Keratinocyte (primary cell): ENCODE data around the gene IRX4. TPM values are rescaled to one million over a fixed set of nuclear protein-coding genes. Genes with fewer than 3 reads are reported as not detected.

Source experiments
- DNase-seq: peaks from one replicate; pipeline ENCODE4 v3.0.0-alpha.2; 2011; ENCODE audit warnings: low read depth, missing footprints, low spot score
- FAIRE-seq: peaks from 2 replicates; lab custom pipeline; 2011; peaks lifted over from hg19 to GRCh38; lab: Jason Lieb, UNC
- H2AFZ ChIP-seq: 2 replicates; pipeline ENCODE4 v1.6.0; 2012; ENCODE audit warnings: low read length, control low read depth, inconsistent platforms; ENCODE audit not compliant: control insufficient read depth
- H3K27ac ChIP-seq: 2 replicates; pipeline ENCODE4 v1.5.1; 2011; ENCODE audit warnings: low read length; ENCODE audit not compliant: control insufficient read depth, insufficient read depth
- H3K27me3 ChIP-seq: 3 replicates; pipeline ENCODE4 v1.6.0; 2011; ENCODE audit warnings: low read length; ENCODE audit not compliant: control insufficient read depth, insufficient read depth; ENCODE audit errors: extremely low read depth
- H3K36me3 ChIP-seq, 2 experiments: 2 replicates in 1 of 2; 3 replicates in 1 of 2; pipeline ENCODE4 v1.5.1; 2011; ENCODE audit warnings: low read length in 2 of 2, mild to moderate bottlenecking in 1 of 2; ENCODE audit not compliant: control insufficient read depth in 2 of 2, insufficient read depth in 2 of 2; ENCODE audit errors: extremely low read depth in 1 of 2
- H3K4me1 ChIP-seq: 3 replicates; pipeline ENCODE4 v1.5.1; 2011; ENCODE audit warnings: low read length; ENCODE audit not compliant: control insufficient read depth, insufficient read depth; ENCODE audit errors: extremely low read depth
- H3K4me2 ChIP-seq: 3 replicates; pipeline ENCODE4 v1.6.0; 2011; ENCODE audit warnings: low read depth, low read length; ENCODE audit not compliant: control insufficient read depth, insufficient read depth; ENCODE audit errors: extremely low read depth
- H3K4me3 ChIP-seq, 3 experiments: fragments of 200-600 bp in 1 of 3; sonication (generic) in 1 of 3; 2 replicates in 2 of 3; 3 replicates in 1 of 3; pipeline ENCODE4 v1.5.1; 2011 to 2016; ENCODE audit warnings: low read length in 3 of 3, mild to moderate bottlenecking in 3 of 3, control low read depth in 2 of 3, inconsistent platforms in 1 of 3, low read depth in 1 of 3, mixed read lengths in 1 of 3, mixed run types in 1 of 3, moderate library complexity in 1 of 3; ENCODE audit not compliant: control insufficient read depth in 2 of 3, insufficient read depth in 2 of 3; ENCODE audit errors: extremely low read depth in 1 of 3
- H3K79me2 ChIP-seq: 2 replicates; pipeline ENCODE4 v1.6.0; 2012; ENCODE audit warnings: low read length; ENCODE audit not compliant: control insufficient read depth, insufficient read depth
- H3K9ac ChIP-seq: 3 replicates; pipeline ENCODE4 v1.6.0; 2011; ENCODE audit warnings: low read length; ENCODE audit not compliant: control insufficient read depth, insufficient read depth; ENCODE audit errors: extremely low read depth
- H3K9me1 ChIP-seq: 3 replicates; pipeline ENCODE4 v1.6.0; 2011; ENCODE audit warnings: low read length; ENCODE audit not compliant: control insufficient read depth, insufficient read depth; ENCODE audit errors: extremely low read depth
- H3K9me3 ChIP-seq: 2 replicates; pipeline ENCODE4 v1.5.1; 2012; ENCODE audit warnings: low read depth, low read length; ENCODE audit not compliant: control insufficient read depth
- H4K20me1 ChIP-seq: 3 replicates; pipeline ENCODE4 v1.6.0; 2011; ENCODE audit warnings: low read length; ENCODE audit not compliant: control insufficient read depth, insufficient read depth; ENCODE audit errors: extremely low read depth
- CTCF ChIP-seq, 3 experiments: IDR thresholded peaks in 1 of 3; conservative IDR thresholded peaks in 1 of 3; optimal IDR thresholded peaks in 1 of 3; 2 replicates in 2 of 3; 3 replicates in 1 of 3; pipeline versions ENCODE3 to v1.5.1; 2011; ENCODE audit warnings: low read length in 3 of 3, mild to moderate bottlenecking in 3 of 3, moderate library complexity in 2 of 3, control low read depth in 1 of 3, inconsistent platforms in 1 of 3; ENCODE audit not compliant: insufficient read depth in 2 of 3; ENCODE audit errors: extremely low read depth in 1 of 3
- EZH2 ChIP-seq: IDR thresholded peaks from one replicate; pipeline ENCODE4 v1.6.1; 2012; ENCODE audit warnings: inconsistent platforms, mild to moderate bottlenecking, low read length, moderate library complexity
- dilution Hi-C: fragments of 300-500 bp; cut with MboI; formaldehyde crosslinking; loops from one replicate; pipeline ENCODE4 v1.7.0; 2020; ENCODE audit warnings: low sequenced_read_pairs; ENCODE audit not compliant: extremely low pct_ligation_motif_present
- polyA plus RNA-seq, 5 experiments: library from polyadenylated mRNA; depleted of rRNA in 3 of 5; stranded (reverse) in 3 of 5; stranded (forward) in 1 of 5; unstranded in 1 of 5; fragments of >200 nt; gene quantifications; 1 replicate in 1 of 5; 2 replicates in 3 of 5; 3 replicates in 1 of 5; pipeline versions ENCODE4 v1.2.1 to v1.2.3, GENCODE V29; 2011 to 2012; ENCODE audit warnings: missing spikeins in 2 of 5, low read depth in 1 of 5, low replicate concordance in 1 of 5

The IRX4 gene
- polyA plus RNA-seq, 1 donor (not counting 4 experiments of a cell fraction or from before 2014, with no cell fraction given) = 18.2 TPM

- Histone ChIP-seq H3K27me3 (peaks cover 7% of the 10 kb centered on the region), H3K27ac (no peak overlapping the region), H3K4me3 (no peak overlapping the region), H3K79me2 (no peaks in the 10 kb centered on the region), H4K20me1 (no peaks in the 10 kb centered on the region), H3K9me3 (no peaks in the 10 kb centered on the region), H2AFZ (no peak overlapping the region), H3K4me1 (no peaks in the 10 kb centered on the region), H3K4me2 (no peak overlapping the region), H3K36me3 (no peaks in the 10 kb centered on the region), H3K9ac (no peak overlapping the region), H3K9me1 (no peaks in the 10 kb centered on the region)
- DNase-seq (no peak), FAIRE-seq (no peak)
- TF ChIP-seq CTCF (optimal IDR thresholded peaks at IDR 0.05 in 1 of 3, IDR thresholded peaks at IDR 0.05 in 1 of 3, conservative IDR thresholded peaks at IDR 0.05 in 1 of 3; ENCODE audit: extremely low read depth in 1 of 3, insufficient read depth in 2 of 3, low read length in 3 of 3) = no peak
- no peak for TF ChIP-seq EZH2
- dilution Hi-C loops = no loop called here
These were observed 25.5 kb downstream of the IRX4 start for GRCh38 chr5:1857256-1857600.

DNA sequence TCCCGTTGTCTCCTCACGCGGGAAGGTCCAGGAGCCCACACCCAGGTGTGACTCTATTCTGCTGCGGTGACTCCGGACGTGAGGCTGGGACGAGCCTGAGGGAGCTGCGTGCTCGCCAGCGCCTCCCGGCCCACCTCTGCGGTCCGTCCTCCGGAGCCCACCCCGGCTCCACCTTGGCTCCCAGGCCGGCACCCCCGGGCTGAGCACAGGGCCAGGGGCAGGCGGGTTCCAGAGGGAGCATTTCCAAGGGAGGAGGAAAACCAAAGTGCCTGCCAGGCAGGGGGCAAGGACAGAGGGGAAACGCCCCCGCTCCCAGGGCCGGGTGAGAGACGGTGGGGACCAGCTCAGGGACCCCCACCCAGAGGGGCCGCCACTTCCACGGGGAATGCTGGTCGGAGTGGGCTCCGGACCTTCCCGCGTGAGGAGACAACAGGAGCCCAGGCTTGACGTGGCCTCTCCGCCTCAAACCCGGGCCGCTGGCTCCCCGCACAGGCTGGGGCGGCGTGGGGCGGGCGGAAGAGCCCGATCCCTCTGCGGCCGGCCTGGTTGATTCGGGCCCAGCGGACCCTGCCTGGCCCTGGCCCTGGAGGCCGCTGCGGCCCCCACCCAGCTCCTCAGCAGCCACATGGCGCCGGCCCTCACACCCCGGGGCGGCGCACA, 26.0 kb downstream of the IRX4 start:
- dilution Hi-C loops = no loop called here
- Histone ChIP-seq H3K4me3 (no peak overlapping the region), H3K9me3 (no peaks in the 10 kb centered on the region), H4K20me1 (no peaks in the 10 kb centered on the region), H3K27ac (no peak overlapping the region), H3K9ac (no peak overlapping the region), H2AFZ (no peak overlapping the region), H3K4me1 (no peaks in the 10 kb centered on the region), H3K4me2 (no peak overlapping the region), H3K36me3 (no peaks in the 10 kb centered on the region), H3K9me1 (no peaks in the 10 kb centered on the region), H3K79me2 (no peaks in the 10 kb centered on the region), H3K27me3 (peaks cover 7% of the 10 kb centered on the region)
- FAIRE-seq = no peak
- TF ChIP-seq EZH2 (no peak), CTCF (optimal IDR thresholded peaks at IDR 0.05 in 1 of 3, IDR thresholded peaks at IDR 0.05 in 1 of 3, conservative IDR thresholded peaks at IDR 0.05 in 1 of 3; ENCODE audit: extremely low read depth in 1 of 3, insufficient read depth in 2 of 3, low read length in 3 of 3) (no peak)
- no peak for DNase-seq
